SK-N-SH (cell line): ENCODE results near the gene SEMA4B.

Experiments
- JUND ChIP-seq: IDR thresholded peaks from 2 replicates; pipeline ENCODE4 v1.4.0; 2012
- POLR2AphosphoS5 ChIP-seq: IDR thresholded peaks from 2 replicates; pipeline ENCODE4 v1.6.1; 2012; ENCODE audit warnings: low read depth, low read length
- TF ChIP-seq, protein P1 (sequence below): fragments of 200-600 bp; sonication (generic); IDR thresholded peaks from 2 replicates; pipeline ENCODE4 v1.6.1; 2017; ENCODE audit warnings: antibody characterized with exemption, mild to moderate bottlenecking, moderate library complexity

DNA sequence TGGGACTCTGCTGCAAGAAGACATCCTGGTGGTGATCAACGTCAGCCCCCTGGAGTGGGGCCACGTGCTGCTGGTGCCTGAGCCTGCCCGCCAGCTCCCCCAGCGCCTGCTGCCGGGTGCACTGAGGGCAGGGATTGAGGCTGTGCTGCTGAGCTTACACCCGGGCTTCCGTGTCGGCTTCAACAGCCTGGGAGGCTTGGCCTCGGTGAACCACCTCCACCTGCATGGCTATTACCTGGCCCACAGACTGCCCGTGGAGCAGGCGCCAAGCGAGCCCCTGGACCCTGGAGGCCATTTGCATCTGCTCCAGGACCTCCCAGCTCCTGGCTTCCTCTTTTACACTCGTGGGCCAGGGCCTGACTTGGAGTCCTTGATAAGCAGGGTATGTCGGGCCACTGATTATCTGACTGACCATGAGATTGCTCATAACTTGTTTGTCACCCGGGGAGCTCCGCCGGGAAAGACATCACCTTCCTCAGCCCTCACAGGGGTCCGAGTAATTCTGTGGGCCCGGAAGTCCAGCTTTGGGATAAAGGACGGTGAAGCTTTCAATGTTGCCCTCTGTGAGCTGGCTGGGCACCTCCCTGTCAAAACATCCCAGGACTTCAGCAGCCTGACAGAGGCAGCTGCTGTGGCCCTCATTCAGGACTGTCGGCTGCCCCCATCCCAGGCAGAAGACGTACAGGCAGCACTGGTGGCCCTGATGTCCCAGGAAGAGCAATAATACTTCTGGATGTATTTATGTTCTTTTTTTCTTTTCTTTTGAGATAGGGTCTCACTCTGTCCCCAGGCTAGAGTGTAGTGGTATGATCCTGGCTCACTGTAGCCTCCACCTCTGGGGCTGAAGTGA, 40.4 kb downstream of the SEMA4B start:
- TF ChIP-seq, protein P1, sequence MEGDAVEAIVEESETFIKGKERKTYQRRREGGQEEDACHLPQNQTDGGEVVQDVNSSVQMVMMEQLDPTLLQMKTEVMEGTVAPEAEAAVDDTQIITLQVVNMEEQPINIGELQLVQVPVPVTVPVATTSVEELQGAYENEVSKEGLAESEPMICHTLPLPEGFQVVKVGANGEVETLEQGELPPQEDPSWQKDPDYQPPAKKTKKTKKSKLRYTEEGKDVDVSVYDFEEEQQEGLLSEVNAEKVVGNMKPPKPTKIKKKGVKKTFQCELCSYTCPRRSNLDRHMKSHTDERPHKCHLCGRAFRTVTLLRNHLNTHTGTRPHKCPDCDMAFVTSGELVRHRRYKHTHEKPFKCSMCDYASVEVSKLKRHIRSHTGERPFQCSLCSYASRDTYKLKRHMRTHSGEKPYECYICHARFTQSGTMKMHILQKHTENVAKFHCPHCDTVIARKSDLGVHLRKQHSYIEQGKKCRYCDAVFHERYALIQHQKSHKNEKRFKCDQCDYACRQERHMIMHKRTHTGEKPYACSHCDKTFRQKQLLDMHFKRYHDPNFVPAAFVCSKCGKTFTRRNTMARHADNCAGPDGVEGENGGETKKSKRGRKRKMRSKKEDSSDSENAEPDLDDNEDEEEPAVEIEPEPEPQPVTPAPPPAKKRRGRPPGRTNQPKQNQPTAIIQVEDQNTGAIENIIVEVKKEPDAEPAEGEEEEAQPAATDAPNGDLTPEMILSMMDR, result no peak
- no peak for TF ChIP-seq POLR2AphosphoS5
- no peak for TF ChIP-seq JUND
